Measurements from ENCODE around the gene TUBGCP6. TPM values are rescaled to one million over a fixed set of nuclear protein-coding genes. Genes with fewer than 3 reads are reported as not detected.

TUBGCP6 gene
- total and polyA plus RNA-seq, 2 donors (not counting 3 experiments of a cell fraction or from before 2014, with no cell fraction given): 33.1 to 45.3 TPM

DNA sequence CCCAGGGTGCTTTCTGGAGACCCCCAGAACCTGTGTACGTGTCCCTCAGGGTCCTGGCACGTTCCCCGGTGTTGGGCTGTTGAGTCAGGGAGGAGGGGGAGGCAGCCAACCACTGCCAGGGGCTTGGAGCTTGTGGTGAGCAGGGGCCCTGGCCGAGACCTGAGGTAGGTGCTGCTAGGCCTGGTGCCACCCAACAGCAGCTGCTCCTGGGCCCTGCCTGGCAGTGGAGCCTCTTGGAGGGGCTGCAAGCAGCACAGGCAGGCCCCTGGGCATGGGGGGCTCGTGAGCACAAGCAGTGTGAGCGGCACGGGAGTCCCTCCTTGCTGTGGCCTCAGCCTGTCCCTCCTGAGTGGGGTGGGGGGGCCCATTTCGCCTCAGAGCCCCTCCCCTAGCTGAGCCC is 51.2 kb downstream of the TUBGCP6 start:
- Histone ChIP-seq H2AFZ (ENCODE audit: low read depth, low read length) (no peak overlapping the region), H3K9me1 (replicated peaks; ENCODE audit: control insufficient read depth, extremely low read depth, insufficient read depth, low read length) (no peaks in the 10 kb centered on the region), H3K9me3 (replicated peaks; ENCODE audit: control insufficient read depth, insufficient read depth, low read length) (no peaks in the 10 kb centered on the region), H3K4me3 (replicated peaks in 1 of 3; ENCODE audit: insufficient read depth in 1 of 3, low read depth in 1 of 3, low read length in 3 of 3) (no peak overlapping the region), H3K79me2 (ENCODE audit: control insufficient read depth, insufficient read depth, low read length) (peaks cover 45% of the 10 kb centered on the region), H3K27me3 (ENCODE audit: control insufficient read depth in 2 of 2, insufficient read depth in 2 of 2, low read length in 2 of 2) (no peaks in the 10 kb centered on the region), H4K20me1 (replicated peaks; ENCODE audit: control insufficient read depth, extremely low read depth, insufficient read depth, low read length) (no peaks in the 10 kb centered on the region), H3K27ac (ENCODE audit: insufficient read depth, low read depth, low read length) (no peak overlapping the region), H3K4me2 (ENCODE audit: insufficient read depth, low read length) (no peak overlapping the region), H3K9ac (replicated peaks; ENCODE audit: extremely low read depth, insufficient read depth, low read length) (no peak overlapping the region), H3K4me1 (ENCODE audit: control insufficient read depth, extremely low read depth, insufficient read depth, low read length) (peaks cover 22% of the 10 kb centered on the region), H3K36me3 (ENCODE audit: control insufficient read depth in 2 of 2, extremely low read depth in 1 of 2, insufficient read depth in 2 of 2, low read length in 2 of 2) (peaks cover 8 to 18% of the 10 kb centered on the region in 2 experiments)
- ChIA-PET POLR2A (no interaction called here), CTCF (no interaction called here)
- TF ChIP-seq JUN (IDR thresholded peaks at IDR 0.05; ENCODE audit: borderline replicate concordance, insufficient read depth, insufficient read length, low read depth): no peak
- no peak for TF ChIP-seq POLR2AphosphoS5 (IDR thresholded peaks at IDR 0.05; ENCODE audit: insufficient read depth, low read depth, low read length)
- TF ChIP-seq, protein P1, sequence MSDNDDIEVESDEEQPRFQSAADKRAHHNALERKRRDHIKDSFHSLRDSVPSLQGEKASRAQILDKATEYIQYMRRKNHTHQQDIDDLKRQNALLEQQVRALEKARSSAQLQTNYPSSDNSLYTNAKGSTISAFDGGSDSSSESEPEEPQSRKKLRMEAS (IDR thresholded peaks at IDR 0.05; ENCODE audit: insufficient read depth, insufficient read length): no peak
- no peak for TF ChIP-seq MYC (IDR thresholded peaks at IDR 0.05; ENCODE audit: low read depth, low read length)
- no peak for TF ChIP-seq POLR2A (IDR thresholded peaks at IDR 0.05; ENCODE audit: low read depth, low read length)
- no peak for TF ChIP-seq EZH2 (IDR thresholded peaks at IDR 0.05; ENCODE audit: borderline replicate concordance, low read depth, low read length, severe bottlenecking)
- TF ChIP-seq, protein P2, sequence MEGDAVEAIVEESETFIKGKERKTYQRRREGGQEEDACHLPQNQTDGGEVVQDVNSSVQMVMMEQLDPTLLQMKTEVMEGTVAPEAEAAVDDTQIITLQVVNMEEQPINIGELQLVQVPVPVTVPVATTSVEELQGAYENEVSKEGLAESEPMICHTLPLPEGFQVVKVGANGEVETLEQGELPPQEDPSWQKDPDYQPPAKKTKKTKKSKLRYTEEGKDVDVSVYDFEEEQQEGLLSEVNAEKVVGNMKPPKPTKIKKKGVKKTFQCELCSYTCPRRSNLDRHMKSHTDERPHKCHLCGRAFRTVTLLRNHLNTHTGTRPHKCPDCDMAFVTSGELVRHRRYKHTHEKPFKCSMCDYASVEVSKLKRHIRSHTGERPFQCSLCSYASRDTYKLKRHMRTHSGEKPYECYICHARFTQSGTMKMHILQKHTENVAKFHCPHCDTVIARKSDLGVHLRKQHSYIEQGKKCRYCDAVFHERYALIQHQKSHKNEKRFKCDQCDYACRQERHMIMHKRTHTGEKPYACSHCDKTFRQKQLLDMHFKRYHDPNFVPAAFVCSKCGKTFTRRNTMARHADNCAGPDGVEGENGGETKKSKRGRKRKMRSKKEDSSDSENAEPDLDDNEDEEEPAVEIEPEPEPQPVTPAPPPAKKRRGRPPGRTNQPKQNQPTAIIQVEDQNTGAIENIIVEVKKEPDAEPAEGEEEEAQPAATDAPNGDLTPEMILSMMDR (IDR thresholded peaks at IDR 0.05; ENCODE audit: extremely low read depth in 1 of 2, insufficient read depth in 1 of 2, low read depth in 1 of 2, low read length in 2 of 2): no peak
- no peak for TF ChIP-seq GATA2 (IDR thresholded peaks at IDR 0.05; ENCODE audit: insufficient read depth, insufficient read length, low read depth, low read length)
- no peak for TF ChIP-seq FOS (IDR thresholded peaks at IDR 0.05; ENCODE audit: borderline replicate concordance, insufficient read depth, low read length)
- intact Hi-C loops (cut with micrococcal nuclease): loop anchor here (5.0 kb wide), 1 partner anchor 81 kb away; no protein-coding TSS in a partner anchor
- no TSS peak for BruUV-seq (replicated peaks)
- FAIRE-seq: no peak
- dilution Hi-C loops (cut with MboI; ENCODE audit: extremely low pct_ligation_motif_present, low sequenced_read_pairs): no loop called here
- no peak for DNase-seq (ENCODE audit: low read depth, low spot score)

Measured in endothelial cell of umbilical vein (primary cell).